Keratinocyte (primary cell): ENCODE results near the gene PLEKHA1.

Source experiments
- CTCF ChIP-seq, 3 experiments: IDR thresholded peaks in 1 of 3; conservative IDR thresholded peaks in 1 of 3; optimal IDR thresholded peaks in 1 of 3; 2 replicates in 2 of 3; 3 replicates in 1 of 3; pipeline versions ENCODE3 to v1.5.1; 2011; ENCODE audit warnings: low read length in 3 of 3, mild to moderate bottlenecking in 3 of 3, moderate library complexity in 2 of 3, control low read depth in 1 of 3, inconsistent platforms in 1 of 3; ENCODE audit not compliant: insufficient read depth in 2 of 3; ENCODE audit errors: extremely low read depth in 1 of 3
- EZH2 ChIP-seq: IDR thresholded peaks from one replicate; pipeline ENCODE4 v1.6.1; 2012; ENCODE audit warnings: inconsistent platforms, mild to moderate bottlenecking, low read length, moderate library complexity

- no peak for TF ChIP-seq CTCF (optimal IDR thresholded peaks at IDR 0.05 in 1 of 3, IDR thresholded peaks at IDR 0.05 in 1 of 3, conservative IDR thresholded peaks at IDR 0.05 in 1 of 3; ENCODE audit: extremely low read depth in 1 of 3, insufficient read depth in 2 of 3, low read length in 3 of 3)
- no peak for TF ChIP-seq EZH2
Observed at GRCh38 chr10:122374237-122374858, at the start of gene PLEKHA1.
